T-helper 22 cell (primary cell): ENCODE measurements around the gene OR5B21.
A peak's percentile ranks its signal among the peaks of the same experiment; 100 is the strongest.

Experiments used
- DNase-seq: peaks from one replicate; pipeline ENCODE4 v3.0.0-alpha.2; 2020; ENCODE audit warnings: low read depth

OR5B21 gene

DNA sequence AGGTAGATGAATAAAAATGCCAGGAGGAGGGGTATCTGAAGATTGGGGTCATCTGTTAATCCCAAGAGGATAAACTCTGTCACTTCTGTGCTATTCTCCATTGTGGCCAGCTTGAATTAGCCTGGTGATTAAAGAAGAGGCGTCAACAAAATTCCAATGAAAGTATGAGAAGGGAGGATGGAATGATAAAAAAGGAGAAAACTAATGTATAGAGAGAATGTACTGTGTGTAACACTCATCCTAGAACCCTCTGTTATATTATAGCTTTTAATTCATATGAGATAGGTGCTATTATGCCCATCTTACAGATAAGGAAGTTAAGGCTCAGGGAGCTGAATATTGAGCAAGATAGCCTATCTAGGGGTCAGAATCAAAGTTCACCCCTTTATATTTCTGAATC is at the start of gene OR5B21:
Gene OR5B21 (minus strand): TSS at position 101 of the 400 bp plus-strand sequence. CDS start 0 bp downstream, at position 101.
- DNase-seq: no peak

DNA sequence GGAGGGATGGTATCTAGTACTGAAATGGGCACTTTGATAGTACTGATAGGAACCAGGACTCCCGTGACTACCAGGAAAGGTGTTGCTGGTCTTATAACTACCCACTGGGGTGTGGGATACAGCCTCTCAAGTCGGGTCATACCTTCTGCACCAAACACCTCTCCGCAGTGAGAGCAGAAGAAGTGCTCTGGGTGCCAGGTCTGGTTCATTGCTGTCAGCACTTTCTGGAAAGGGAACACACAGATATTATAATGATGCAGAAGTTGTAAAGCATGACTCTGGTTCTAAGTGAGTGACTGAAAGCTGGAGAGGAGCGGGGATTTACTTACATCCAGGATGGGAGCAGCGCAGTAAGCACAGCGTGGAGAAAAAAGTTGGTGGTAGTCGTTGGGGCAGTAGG is 41.7 kb upstream of the OR5B21 start:
- no peak for DNase-seq

DNA sequence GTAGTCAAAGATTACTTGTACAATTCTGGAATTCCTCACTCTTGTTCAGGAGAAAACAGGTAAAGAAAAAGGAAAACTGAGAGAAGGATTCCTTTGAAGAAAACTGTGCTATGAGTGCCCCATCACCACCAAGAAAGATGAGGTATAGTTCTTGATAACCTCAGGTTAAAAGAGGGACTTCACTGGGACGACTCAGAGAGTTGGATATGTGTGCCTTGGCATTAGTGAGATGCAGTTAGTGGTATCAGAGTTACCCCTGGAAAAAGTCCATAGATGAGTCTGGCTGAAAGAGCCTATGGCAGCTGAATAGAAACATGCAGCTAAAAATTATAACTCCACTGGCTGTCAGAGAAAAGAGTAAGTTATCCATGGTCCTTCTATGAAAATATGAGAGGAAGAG is 38.9 kb upstream of the OR5B21 start:
- no peak for DNase-seq

DNA sequence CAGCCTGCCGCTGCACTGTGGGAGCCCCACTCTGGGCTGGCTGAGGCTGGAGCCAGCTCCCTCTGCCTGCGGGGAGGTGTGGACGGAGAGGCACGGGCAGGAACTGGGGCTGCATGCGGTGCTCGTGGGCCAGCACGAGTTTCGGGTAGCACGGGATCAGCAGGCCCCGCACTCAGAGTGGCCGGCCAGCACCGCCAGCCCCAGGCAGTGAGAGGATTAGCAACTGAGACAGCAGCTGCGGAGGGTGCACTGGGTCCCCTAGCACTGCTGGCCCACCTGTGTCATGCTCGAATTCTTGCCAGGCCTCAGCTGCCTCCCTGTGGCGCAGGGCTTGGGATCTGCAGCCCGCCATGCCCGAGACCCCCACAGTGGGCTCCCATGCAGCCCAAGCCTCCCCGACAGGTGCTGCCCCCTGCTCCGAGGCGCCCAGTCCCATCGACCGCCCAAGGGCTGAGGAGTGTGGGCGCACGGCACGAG is 24.0 kb upstream of the OR5B21 start:
- DNase-seq: no peak

DNA sequence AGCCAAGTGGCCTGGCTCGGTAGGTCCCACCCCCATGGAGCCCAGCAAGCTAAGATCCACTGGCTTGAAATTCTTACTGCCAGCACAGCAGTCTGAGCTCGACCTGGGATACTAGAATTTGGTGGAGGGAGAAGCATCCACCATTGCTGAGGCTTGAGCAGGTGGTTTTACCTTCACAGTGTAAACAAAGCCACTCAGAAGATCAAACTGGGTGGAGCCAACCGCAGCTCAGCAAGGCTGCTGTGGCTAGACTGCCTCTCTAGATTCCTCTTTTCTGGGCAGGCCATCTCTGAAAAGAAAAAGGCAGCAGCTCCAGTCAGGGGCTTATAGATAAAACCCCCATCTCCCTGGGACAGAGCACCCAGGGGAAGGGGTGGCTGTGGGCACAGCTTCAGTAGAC is 22.3 kb upstream of the OR5B21 start:
- DNase-seq: no peak

DNA sequence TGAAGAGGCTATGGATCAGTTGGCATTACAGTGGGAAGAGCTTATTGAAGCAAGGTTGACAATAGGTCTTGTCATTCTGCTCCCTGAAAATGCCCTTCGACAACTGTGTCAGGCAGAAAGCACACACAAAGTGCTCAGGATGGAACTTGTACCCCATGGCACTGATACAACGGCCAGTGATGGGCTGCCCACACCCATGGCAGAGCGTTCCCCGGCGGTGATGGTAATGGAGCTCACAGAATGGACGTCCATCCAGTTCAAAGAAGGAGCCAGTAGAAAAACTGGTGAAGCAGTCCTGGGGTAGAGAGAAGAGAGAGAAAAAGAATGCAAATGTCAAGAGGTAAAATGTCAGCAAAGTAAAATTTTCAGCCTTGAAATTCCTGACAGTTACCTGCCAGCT is 19.5 kb upstream of the OR5B21 start:
- DNase-seq: no peak

DNA sequence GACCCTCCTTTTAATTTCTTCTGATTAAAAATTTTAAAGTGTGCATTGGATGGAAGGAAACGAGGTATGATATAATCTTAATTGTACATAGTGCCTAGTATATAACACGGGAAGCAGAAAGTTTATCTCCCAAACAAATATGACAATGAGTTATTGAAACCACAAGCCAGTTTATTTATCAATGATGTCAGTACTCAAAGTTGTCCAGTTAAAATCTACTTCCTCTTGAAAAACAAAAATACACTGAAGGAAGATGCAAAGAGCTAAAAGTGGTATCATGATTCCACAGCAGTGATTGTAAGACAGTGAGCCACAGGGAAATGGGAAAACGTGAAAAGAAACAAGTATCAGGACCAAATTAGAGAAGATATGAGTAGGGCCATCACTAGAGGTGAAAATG is 18.8 kb upstream of the OR5B21 start:
- DNase-seq: no peak

DNA sequence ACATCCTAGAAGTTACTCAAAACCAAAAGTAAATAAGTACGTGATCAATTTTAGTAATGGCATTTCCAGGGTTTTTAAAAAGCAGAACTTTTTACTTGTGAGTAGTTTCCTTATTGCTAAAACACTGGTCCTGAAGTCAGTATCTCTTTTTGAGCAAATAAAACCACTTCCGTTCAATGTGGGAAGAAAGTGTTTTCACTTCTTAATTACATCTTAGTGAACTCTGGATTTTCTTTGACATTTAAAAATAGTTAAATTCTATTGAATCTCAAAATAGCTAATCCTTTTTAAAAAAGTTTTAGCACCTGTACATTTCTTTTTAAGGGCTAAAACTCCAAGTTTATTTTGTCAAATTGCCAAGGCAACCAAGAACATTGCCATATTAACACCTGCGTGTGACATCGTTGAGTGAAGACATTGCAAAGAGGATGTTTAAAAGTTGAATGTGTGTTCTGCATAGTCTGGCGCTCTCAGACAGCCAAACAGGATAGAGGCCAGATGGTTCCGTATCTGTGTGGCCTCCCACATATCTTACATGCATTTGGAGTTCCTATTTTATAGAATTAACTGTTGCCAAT is 17.2 kb upstream of the OR5B21 start:
- DNase-seq: peak; percentile 7

DNA sequence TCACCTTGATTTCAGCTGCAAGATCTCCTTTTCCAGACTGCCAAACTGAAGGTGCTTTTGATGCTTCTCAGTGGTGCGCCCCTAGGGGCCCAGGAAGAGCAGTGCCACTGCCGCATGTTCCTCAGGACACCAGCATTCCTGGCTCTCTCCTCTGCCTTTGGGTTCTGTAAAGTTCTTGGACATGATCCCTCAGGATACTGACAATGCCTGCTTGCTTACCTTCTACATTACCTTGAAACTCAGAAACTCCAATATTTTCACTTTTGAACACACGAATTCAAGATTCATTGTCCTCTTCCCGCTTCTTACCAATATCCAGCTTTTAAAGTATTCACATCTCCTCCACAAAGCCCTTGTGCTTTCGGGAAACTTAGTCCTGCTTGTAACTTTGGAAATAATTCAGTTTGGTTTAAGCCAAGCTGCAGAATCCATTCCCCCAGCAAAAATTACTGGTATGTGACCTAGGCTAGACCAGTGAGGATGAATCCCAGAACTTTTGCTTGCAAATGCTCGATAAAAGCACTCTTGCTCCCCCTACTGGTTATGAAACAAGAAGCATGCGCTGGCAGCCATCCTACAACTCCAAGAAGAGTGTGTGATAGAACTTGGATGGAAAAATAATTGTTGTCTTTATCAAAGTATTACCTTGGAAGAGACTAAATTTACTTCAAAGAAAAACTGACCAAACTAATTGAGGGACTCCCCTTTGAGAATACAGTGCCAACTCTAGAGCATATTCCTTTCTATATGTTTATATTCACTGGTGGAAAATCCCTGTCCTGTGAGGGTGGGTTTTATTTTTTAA is 16.5 kb upstream of the OR5B21 start:
- no peak for DNase-seq

DNA sequence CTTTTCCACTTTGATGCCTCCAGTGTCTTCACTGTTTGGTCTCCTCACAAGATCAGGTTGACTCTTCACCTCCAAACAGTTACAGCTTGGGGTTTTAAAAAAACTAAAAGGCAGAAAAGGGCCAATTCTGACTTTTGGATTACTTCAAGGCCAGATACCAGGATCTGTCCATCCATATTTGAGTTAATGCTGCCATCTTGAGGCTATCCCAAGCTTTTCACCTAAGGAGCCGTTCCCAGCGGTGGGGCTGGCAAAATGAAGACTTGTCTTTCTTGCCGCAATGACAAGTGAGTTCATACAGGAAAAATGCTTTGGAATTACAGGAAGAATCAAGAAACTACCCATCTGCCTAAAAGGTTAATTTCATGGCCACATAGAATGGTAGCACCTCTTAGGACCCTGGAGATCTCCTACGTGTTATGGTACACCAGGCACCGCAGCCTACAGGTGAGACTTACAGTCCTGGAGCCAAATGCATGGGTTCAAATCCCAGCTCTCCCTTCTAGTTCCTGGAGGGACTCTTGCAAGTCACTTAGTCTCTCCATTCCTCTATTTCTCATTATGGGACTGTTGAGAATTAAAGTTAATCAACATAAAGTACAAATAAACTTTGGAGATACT is 6.0 kb upstream of the OR5B21 start:
- DNase-seq: no peak

DNA sequence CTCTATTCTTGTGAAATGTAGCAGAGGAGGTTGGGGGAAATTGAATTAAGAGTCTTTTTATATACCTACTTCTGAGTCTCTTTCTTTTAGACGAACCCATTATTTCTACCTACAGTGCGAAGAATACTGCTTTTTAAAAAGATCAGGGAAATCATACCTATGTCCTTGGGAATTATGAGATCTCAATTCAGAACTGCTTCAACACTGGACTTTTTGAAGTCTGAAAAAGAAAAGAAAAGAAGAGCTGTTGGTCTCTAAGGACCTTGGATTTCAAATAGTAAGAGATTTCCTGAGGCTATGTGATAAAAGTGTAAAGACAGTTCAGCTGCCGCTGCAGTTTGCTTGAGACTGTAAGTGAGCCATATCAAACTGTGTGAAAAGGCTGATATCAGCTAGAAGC is 3.7 kb upstream of the OR5B21 start:
- DNase-seq: no peak

DNA sequence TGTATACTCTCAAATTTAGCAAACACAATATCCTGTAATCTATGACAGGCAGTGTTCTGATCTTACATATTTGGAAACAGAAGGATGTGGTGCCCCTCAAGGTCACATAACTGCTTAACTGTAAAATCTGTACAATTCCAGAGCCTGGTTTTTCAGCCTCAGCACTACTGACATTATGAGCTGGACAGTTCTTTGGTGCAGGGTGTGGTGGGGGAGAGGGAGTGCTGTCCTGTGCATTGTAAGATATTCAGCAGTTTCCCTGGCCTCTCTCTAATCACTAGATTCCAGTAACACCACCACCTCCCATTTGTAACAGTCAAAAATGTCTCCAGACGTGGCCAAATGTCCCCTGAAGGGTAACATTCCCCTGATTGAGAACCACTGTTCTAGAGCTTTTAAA is 1.8 kb upstream of the OR5B21 start:
- no peak for DNase-seq

DNA sequence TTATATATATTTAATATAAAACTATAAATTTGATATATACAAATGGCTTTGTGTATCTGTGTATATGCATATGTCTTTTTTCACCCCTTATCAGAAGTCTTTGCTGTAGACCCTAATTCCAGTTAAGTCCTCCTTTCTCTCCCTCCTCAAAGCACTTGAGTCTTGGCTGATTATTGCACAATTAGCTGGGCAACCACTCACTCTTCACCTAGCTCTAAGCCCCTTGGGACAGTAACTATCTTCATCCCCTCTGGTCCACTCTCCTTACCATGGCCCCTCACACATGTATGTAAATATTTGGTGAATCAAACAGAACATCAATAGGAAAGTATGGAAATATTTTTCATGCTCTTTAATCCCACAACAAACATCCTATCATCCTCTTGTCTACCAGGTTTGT is 909 bp upstream of the OR5B21 start:
- DNase-seq: no peak

DNA sequence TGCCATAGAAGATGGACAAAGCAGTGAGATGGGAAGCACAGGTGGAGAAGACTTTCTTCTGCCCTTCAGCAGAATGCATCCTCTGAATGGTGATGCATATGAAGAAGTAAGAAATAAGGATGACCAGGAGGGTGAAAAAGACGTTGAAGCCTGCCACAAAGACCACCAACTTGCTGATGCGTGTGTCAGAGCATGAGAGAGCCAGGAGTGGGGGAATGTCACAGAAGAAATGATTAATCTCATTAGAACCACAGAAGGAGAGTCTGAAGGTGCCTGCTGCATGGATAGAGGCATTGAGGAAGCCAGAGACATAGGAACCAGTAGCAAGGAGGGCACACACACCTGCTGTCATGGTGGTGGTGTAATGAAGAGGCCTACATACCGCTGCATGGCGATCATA is 550 bp downstream of the OR5B21 start:
- no peak for DNase-seq

DNA sequence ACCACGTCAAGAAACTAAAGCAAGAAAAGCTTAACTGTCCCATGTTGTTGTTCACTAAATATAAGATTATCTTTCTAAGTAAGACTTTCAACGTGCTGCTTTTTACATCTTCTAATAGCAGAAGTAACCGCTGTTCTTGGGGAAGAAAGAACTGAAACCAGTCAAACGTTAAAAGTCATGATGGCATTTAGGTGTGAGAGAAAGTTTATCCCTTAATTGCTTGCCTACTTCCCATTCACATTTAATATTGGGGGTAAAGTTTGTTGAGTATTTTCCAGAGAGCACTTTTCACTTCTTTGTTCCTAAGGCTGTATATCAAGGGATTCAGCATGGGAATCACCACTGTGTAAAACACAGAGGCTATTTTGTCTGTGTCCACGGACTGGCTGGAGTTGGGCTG is 970 bp downstream of the OR5B21 start:
- DNase-seq: no peak

DNA sequence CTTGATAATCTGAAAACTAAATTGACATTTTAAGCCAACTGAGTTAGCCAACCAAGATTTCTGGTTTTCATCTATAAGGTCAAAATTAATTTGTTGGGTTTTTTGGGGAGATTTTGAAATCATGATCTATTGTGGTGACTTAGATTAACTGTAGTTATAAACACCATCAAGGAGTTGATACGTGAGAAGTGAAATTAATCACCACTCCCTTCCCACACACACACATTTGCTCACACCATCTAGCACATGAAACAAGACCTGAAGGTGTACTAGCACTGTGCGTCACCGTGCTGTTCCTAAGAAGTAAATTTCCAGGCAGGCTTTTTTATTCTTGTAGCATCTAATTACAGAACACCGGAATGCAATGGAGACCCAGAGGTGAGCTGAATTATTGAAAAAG is 2.1 kb downstream of the OR5B21 start:
- no peak for DNase-seq

DNA sequence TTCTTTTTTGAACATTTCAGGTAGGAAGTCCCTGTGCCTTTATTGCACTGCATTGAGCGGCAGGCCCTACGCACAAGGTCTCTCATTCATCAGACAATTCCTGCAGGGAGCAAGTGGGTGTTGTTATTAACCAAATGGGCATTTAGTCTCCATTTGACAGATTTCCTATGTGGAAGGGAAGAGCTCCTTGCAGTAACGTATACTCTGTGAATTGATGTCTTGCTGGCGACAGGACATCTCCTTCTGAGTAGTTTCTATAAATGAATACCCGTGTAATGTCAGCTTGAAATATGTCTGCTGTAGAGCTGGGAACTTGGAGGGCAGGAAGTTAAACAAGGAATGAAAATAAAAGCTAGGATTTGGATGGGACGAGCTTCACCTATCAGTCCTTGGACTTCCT is 3.7 kb downstream of the OR5B21 start:
- DNase-seq: no peak

DNA sequence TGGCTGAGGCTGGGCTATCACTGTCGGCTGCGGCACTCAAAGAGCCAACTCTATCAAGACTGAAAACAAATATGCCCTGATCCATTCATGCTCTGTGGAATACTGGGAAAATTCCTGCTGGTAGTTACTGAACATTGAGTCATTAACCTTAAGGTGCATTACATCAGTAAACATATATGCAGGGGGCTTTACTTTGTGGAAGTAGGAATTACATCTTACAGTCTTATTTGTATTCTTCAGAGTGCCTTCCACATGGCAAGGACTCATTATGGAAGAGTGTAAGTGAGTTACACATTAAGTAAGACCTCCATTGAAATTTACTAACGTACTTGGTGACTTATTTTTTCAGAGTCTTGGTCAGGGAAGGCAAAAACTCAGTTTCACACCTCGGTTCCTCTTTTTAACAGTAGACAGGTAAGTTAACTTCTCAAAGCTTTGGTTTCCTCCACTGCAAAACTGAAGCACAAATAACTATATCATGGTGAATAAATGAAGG is 4.5 kb downstream of the OR5B21 start:
- DNase-seq: no peak

DNA sequence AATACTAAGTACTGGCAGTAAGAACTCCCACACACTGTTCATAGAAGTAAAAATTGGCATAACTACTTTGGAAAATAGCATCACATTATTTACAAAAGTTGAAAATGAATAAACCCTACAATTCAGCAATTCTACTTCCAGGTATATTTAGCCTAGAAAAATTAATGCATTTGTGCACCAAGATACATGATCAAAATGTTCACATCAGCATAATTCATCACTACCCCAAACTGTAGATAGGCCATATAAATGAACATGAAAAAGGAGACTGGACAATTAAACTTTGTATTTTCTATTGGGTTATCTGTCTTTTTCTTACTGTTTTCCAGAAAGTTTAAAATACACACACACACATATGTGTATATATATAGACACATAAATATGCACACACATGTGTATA is 5.9 kb downstream of the OR5B21 start:
- DNase-seq: no peak

DNA sequence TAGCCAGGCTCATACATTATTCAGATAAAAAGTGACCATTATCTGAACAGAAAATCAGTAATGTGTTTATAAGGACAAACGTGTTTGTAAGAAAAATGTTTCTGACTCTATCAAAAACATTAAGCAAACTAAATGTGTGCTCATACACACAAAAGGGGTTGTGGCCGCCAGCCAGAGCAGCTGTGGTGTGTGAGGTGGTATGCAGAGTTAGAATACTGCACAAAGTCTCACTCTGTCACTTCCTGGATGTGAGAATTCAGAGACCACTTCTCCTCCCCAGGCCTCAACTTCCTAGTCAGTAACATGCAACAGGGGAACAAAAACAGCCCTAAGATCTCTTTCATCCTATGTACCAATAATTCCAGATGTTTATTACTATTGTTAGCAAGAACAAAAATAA is 9.4 kb downstream of the OR5B21 start:
- no peak for DNase-seq

DNA sequence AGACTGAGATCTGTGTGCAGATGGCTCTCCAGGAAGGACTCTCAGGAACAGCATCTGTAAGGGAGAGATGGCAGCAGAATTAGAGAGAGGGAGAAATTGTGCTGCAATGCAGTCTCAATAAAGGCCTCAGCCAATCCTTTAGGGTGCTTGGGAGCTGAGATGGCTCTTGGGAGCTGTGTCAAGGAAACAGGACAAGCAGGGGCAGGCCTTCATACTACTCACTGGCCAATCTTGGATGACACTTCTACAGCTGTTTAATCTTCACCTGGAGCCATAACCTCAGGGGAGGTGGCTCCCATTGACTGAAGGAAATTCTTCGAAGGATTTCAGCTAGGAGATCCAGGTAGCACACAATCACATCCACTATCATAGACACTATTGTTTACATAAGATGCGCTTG is 10.0 kb downstream of the OR5B21 start:
- DNase-seq: no peak

DNA sequence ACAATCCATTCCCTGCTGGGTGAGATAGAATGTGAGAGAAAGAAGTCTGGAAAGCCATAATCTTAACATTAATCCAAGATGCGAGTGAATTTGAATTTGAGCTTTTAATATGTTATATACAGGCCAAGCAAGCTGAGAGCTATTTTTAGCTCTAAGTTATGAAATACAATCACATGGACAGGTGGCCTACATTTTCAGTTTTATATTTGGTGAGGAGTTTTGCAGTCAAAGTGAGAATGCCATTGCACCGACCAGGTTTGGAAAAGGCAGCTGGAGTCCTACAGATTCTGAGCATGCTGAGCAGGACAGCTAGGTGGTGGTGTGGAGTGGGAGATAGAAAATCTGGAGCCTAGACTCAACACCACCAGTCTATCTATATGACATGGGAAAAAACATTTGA is 12.0 kb downstream of the OR5B21 start:
- DNase-seq: no peak

DNA sequence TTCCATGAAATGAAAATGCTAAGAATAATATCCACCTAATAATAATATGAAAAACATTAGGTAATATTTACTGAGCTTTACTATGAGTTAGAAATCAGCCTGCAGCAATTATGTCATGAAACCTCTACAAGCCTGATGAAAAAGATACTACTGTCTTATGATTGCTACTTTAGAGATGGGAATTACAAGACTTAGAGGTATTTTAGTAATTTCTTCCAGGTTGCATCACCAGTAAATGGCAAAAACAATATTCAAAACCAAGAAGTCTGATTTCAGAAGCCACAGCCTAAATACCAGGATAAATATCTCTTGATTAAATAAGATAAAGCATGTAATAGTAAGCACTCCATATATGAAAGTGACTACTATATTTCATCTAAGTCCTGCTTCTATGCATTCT is 13.8 kb downstream of the OR5B21 start:
- no peak for DNase-seq
